SU-DHL-6 (cell line): ENCODE results near the gene ISX.

Source experiments
- H2AFZ ChIP-seq: fragments of 200-600 bp; sonication (generic); 2 replicates; pipeline ENCODE4 v1.6.1; 2014; ENCODE audit warnings: low read depth, mild to moderate bottlenecking, moderate library complexity, mixed read lengths, antibody characterized with exemption, low read length; ENCODE audit not compliant: severe bottlenecking
- H3F3A ChIP-seq: fragments of 200-600 bp; shearing (Covaris generic); 2 replicates; pipeline ENCODE4 v1.6.0; 2016; ENCODE audit warnings: antibody characterized with exemption, mild to moderate bottlenecking; ENCODE audit not compliant: insufficient read depth
- H3K27ac ChIP-seq: fragments of 200-600 bp; sonication (generic); 2 replicates; pipeline ENCODE4 v1.5.1; 2016; ENCODE audit warnings: low read depth, mild to moderate bottlenecking, low read length, moderate library complexity, mixed read lengths
- H3K27me3 ChIP-seq: fragments of 200-600 bp; sonication (generic), shearing (Covaris generic); 2 replicates; pipeline ENCODE4 v1.6.0; 2014; ENCODE audit warnings: mild to moderate bottlenecking, low read length
- H3K36me3 ChIP-seq: fragments of 200-600 bp; sonication (generic); 2 replicates; pipeline ENCODE4 v1.6.1; 2014; ENCODE audit warnings: mild to moderate bottlenecking, low read length, mixed read lengths
- H3K4me2 ChIP-seq: fragments of 300-600, 200-600 bp; shearing (Covaris generic), sonication (generic); 2 replicates; pipeline ENCODE4 v1.6.0; 2014; ENCODE audit warnings: low read length, low read depth, mild to moderate bottlenecking; ENCODE audit not compliant: poor library complexity, severe bottlenecking
- H3K4me3 ChIP-seq: fragments of 200-600 bp; sonication (generic); 2 replicates; pipeline ENCODE4 v1.5.1; 2014; ENCODE audit warnings: antibody characterized with exemption, low read length, mild to moderate bottlenecking, mixed read lengths; ENCODE audit not compliant: insufficient read depth, poor library complexity, severe bottlenecking
- H3K79me2 ChIP-seq: fragments of 200-600 bp; sonication (generic); 2 replicates; pipeline ENCODE4 v1.6.1; 2014; ENCODE audit warnings: mild to moderate bottlenecking, low read length, moderate library complexity; ENCODE audit not compliant: insufficient read depth
- H3K9ac ChIP-seq: fragments of 200-600 bp; sonication (generic); 2 replicates; pipeline ENCODE4 v1.7.0; 2014; ENCODE audit warnings: mild to moderate bottlenecking, low read length
- H3K9me2 ChIP-seq: fragments of 200-600 bp; sonication (generic); replicated peaks from 2 replicates; pipeline ENCODE4 v1.6.1; 2014; ENCODE audit warnings: low read length; ENCODE audit not compliant: insufficient read depth
- H3K9me3 ChIP-seq: fragments of 200-600 bp; sonication (generic); 2 replicates; pipeline ENCODE4 v1.6.1; 2014; ENCODE audit warnings: low read length, mixed read lengths; ENCODE audit not compliant: insufficient read depth
- H4K20me1 ChIP-seq: fragments of 200-600 bp; sonication (generic); 2 replicates; pipeline ENCODE4 v1.6.1; 2014; ENCODE audit warnings: low read depth, mild to moderate bottlenecking, antibody characterized with exemption, low read length, moderate library complexity, mixed read lengths
- EZH2phosphoT487 ChIP-seq: fragments of 200-600 bp; sonication (generic), shearing (Covaris generic); conservative IDR thresholded peaks from 2 replicates; pipeline ENCODE4 v1.6.1; 2018; ENCODE audit warnings: mild to moderate bottlenecking, antibody characterized with exemption, low read length, moderate library complexity, mixed read lengths
- TF ChIP-seq, protein P1 (sequence below): fragments of 200-600 bp; sonication (generic); IDR thresholded peaks from one replicate; pipeline ENCODE4 v1.5.1; 2017; ENCODE audit warnings: antibody characterized with exemption, mild to moderate bottlenecking, low read length, moderate library complexity; ENCODE audit not compliant: insufficient read depth, poor library complexity, severe bottlenecking

ISX gene

GRCh38 chr22:35132568-35132967, 66.6 kb downstream of the ISX start:
- Histone ChIP-seq H3K36me3 (no peaks in the 10 kb centered on the region), H3K4me3 (no peak overlapping the region), H3K79me2 (no peaks in the 10 kb centered on the region), H2AFZ (no peak overlapping the region), H3K4me2 (no peak overlapping the region), H3K27ac (no peak overlapping the region), H3K9me3 (no peaks in the 10 kb centered on the region), H3K9me2 (no peaks in the 10 kb centered on the region), H3K9ac (no peak overlapping the region), H3F3A (no peaks in the 10 kb centered on the region), H3K27me3 (no peaks in the 10 kb centered on the region), H4K20me1 (no peaks in the 10 kb centered on the region)
- no peak for TF ChIP-seq EZH2phosphoT487
- TF ChIP-seq, protein P1, sequence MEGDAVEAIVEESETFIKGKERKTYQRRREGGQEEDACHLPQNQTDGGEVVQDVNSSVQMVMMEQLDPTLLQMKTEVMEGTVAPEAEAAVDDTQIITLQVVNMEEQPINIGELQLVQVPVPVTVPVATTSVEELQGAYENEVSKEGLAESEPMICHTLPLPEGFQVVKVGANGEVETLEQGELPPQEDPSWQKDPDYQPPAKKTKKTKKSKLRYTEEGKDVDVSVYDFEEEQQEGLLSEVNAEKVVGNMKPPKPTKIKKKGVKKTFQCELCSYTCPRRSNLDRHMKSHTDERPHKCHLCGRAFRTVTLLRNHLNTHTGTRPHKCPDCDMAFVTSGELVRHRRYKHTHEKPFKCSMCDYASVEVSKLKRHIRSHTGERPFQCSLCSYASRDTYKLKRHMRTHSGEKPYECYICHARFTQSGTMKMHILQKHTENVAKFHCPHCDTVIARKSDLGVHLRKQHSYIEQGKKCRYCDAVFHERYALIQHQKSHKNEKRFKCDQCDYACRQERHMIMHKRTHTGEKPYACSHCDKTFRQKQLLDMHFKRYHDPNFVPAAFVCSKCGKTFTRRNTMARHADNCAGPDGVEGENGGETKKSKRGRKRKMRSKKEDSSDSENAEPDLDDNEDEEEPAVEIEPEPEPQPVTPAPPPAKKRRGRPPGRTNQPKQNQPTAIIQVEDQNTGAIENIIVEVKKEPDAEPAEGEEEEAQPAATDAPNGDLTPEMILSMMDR: no peak

DNA sequence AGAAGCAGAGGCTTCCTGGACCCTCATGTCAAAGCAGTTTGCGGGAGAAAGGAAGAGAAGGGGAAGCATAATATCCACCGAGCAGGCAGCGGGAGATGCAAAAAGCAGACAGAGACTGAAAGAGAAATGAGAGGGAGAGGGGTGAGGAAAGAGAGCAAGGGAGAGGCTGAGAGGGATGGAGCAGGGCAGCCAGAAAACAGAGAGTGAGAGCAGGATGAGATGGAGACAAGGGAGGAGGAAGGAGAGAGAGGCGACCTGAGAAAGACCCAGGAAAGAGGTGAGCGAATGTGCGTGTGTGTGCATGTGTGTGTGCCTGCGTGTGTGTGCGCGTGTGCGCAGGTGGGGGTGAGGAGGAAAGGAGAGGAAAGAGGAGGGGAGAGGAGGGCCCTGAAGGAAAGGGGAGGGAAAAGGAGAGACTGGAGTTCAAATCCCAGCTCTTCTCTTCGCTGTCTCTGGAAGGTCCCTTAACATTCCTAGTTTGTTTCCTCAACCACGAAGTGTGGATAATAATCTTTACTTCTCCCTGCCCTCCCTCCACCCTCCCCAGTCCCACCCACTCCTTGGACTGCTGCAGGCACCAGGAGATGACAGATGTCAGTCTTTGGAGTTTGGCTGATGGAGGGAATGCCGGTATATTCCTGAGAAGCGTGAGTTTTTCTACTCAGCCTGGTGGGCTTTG, 67.9 kb downstream of the ISX start:
- Histone ChIP-seq H3K4me2 (no peak overlapping the region), H3K9me3 (no peaks in the 10 kb centered on the region), H3K27me3 (no peaks in the 10 kb centered on the region), H3K9me2 (no peaks in the 10 kb centered on the region), H3K4me3 (no peak overlapping the region), H3K9ac (no peak overlapping the region), H3F3A (no peaks in the 10 kb centered on the region), H3K79me2 (no peaks in the 10 kb centered on the region), H4K20me1 (no peaks in the 10 kb centered on the region), H2AFZ (no peak overlapping the region), H3K27ac (no peak overlapping the region), H3K36me3 (no peaks in the 10 kb centered on the region)
- TF ChIP-seq EZH2phosphoT487: no peak
- TF ChIP-seq, protein P1: no peak

- Histone ChIP-seq H4K20me1 (no peaks in the 10 kb centered on the region), H3K9me2 (no peaks in the 10 kb centered on the region), H3K9ac (no peak overlapping the region), H3K27me3 (no peaks in the 10 kb centered on the region), H2AFZ (no peak overlapping the region), H3K79me2 (no peaks in the 10 kb centered on the region), H3K4me2 (no peak overlapping the region), H3K4me3 (no peak overlapping the region), H3F3A (no peaks in the 10 kb centered on the region), H3K36me3 (no peaks in the 10 kb centered on the region), H3K27ac (no peak overlapping the region), H3K9me3 (no peaks in the 10 kb centered on the region)
- TF ChIP-seq, protein P1: no peak
- no peak for TF ChIP-seq EZH2phosphoT487
Observed at GRCh38 chr22:35134637-35135036, 68.7 kb downstream of the ISX start.
